ENCODE data around the gene WNK2. TPM values are rescaled to one million over a fixed set of nuclear protein-coding genes. Genes with fewer than 3 reads are reported as not detected.

Gene WNK2
- total RNA-seq, 1 experiment from 2014 or later = 69.4 TPM

DNA sequence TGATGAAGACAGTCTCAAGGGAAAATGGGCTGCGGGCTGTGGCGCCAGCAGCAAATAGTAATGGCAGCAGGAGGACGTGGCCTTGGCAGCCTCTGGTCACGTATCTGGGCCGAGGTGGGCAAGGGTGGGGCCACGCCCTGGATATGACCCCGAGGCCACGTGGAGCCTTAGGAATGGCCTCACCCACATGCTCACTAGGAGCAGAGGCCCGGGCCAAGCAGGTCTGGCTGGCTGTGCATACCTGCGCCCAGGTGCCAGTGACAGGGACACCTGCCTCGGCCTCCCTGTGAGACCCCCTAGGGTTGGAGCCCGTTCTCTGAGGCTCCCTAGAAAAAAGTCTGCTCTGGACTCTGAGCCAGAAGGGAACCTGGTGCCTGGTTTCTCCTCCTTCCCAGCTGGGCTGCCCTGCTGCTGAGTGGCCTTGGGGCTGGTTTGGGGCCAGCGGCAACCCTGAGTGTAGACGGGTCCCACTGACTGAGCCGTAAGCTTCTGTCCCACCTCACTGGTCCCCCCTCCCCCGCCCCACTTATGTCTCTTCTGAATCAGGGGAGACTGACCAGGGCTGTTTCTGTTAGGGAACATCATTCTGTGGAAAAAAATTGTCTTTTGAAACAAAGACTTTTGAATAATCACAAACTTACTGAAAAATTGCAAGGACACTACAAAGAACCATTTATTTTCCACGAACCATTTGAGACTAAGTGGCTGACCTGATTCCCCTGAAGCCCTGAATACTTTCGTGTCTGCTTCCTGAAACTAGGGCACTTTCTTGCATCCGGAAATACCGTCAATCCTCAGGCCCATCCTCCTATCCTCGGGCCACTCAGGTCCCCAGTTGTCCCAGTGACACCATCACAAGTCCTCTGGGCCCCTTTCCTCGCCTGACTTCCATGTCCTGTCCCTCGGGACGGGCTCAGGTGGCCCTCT is 60.8 kb downstream of the WNK2 start:
- no peak overlapping the region for H3K4ac ChIP-seq (ENCODE audit: low read depth, low read length)
- H2BK20ac ChIP-seq (ENCODE audit: low read depth, low read length, poor library complexity, severe bottlenecking) = no peak overlapping the region
- Mint-ChIP-seq H3K27ac (peak overlapping the region in 1 of 3 experiments; percentile 44; a peak in 1 of 7 replicates), H3K27me3 (ENCODE audit: low read depth) (no peaks in the 10 kb centered on the region), H3K4me1 (peaks cover 21 to 30% of the 10 kb centered on the region in 2 experiments), H3K4me3 (no peak overlapping the region), H3K9me3 (no peaks in the 10 kb centered on the region), H3K36me3 (ENCODE audit: insufficient read depth in 1 of 3, low read depth in 3 of 3) (peaks cover 10 to 24% (median 20%) of the 10 kb centered on the region in 3 experiments; a peak in 6 of 7 replicates)
- no peak overlapping the region for H3K27ac ChIP-seq (ENCODE audit: insufficient read length, low read depth, low read length)
- H3K23ac ChIP-seq (ENCODE audit: insufficient read length, low read depth, low read length) = no peak overlapping the region
- no peak overlapping the region for H3K4me2 ChIP-seq (ENCODE audit: insufficient read depth, insufficient read length, low read length)
- no peak overlapping the region for H2BK15ac ChIP-seq (ENCODE audit: low read depth, low read length)
- no peak overlapping the region for H3T11ph ChIP-seq (ENCODE audit: low read length)
- H3K18ac ChIP-seq (ENCODE audit: insufficient read length, low read depth, low read length) = no peak overlapping the region
- no peaks in the 10 kb centered on the region for H3K23me2 ChIP-seq (ENCODE audit: insufficient read length, low read depth, low read length, poor library complexity, severe bottlenecking)
- H2BK12ac ChIP-seq (ENCODE audit: insufficient read length, low read depth, low read length) = no peak overlapping the region
- no peak for DNase-seq
- H3K79me2 ChIP-seq (ENCODE audit: insufficient read depth, low read length) = no peaks in the 10 kb centered on the region
- no peaks in the 10 kb centered on the region for H4K20me1 ChIP-seq (ENCODE audit: control insufficient read depth, insufficient read depth, insufficient read length)
- no peak overlapping the region for H2BK5ac ChIP-seq (ENCODE audit: insufficient read length, low read length)
- no peak overlapping the region for H4K8ac ChIP-seq (replicated peaks; ENCODE audit: insufficient read length, low read depth, low read length)
- H2AFZ ChIP-seq (ENCODE audit: low read length) = no peak overlapping the region
- no peak overlapping the region for H2BK120ac ChIP-seq (ENCODE audit: low read depth, low read length, poor library complexity, severe bottlenecking)
- no peak overlapping the region for H4K91ac ChIP-seq (ENCODE audit: insufficient read length, low read depth, low read length)
- WGBS (ENCODE audit: extremely low coverage, insufficient read length, low lambda C conversion rate) = no CpG with 5 or more reads among the region's 24 CpGs
- H3K9ac ChIP-seq (ENCODE audit: extremely low read depth, insufficient read length, low read length) = no peak overlapping the region
- no peaks in the 10 kb centered on the region for H3K79me1 ChIP-seq (ENCODE audit: insufficient read depth, low read depth, low read length, poor library complexity, severe bottlenecking)
- H3K56ac ChIP-seq (ENCODE audit: insufficient read length, low read depth, low read length) = no peak overlapping the region
- no peaks in the 10 kb centered on the region for H3K27me3 ChIP-seq (ENCODE audit: insufficient read depth, low read length)
- TF ChIP-seq, protein P1, sequence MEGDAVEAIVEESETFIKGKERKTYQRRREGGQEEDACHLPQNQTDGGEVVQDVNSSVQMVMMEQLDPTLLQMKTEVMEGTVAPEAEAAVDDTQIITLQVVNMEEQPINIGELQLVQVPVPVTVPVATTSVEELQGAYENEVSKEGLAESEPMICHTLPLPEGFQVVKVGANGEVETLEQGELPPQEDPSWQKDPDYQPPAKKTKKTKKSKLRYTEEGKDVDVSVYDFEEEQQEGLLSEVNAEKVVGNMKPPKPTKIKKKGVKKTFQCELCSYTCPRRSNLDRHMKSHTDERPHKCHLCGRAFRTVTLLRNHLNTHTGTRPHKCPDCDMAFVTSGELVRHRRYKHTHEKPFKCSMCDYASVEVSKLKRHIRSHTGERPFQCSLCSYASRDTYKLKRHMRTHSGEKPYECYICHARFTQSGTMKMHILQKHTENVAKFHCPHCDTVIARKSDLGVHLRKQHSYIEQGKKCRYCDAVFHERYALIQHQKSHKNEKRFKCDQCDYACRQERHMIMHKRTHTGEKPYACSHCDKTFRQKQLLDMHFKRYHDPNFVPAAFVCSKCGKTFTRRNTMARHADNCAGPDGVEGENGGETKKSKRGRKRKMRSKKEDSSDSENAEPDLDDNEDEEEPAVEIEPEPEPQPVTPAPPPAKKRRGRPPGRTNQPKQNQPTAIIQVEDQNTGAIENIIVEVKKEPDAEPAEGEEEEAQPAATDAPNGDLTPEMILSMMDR (conservative IDR thresholded peaks at IDR 0.05) = no peak
- H2AK5ac ChIP-seq (ENCODE audit: insufficient read length, low read length) = no peak overlapping the region
- H3K9me3 ChIP-seq (ENCODE audit: control insufficient read depth, low read depth, low read length) = no peaks in the 10 kb centered on the region
- no peak overlapping the region; the same call in 1 of the 2 replicates for H3K14ac ChIP-seq (ENCODE audit: insufficient read depth, low read length)
- no peaks in the 10 kb centered on the region; the same call in 1 of the 2 replicates for H3K4me1 ChIP-seq (ENCODE audit: insufficient read depth, low read length)
- H4K5ac ChIP-seq (ENCODE audit: insufficient read length, low read depth, low read length) = no peak overlapping the region

All from H9 (cell line).